NCI-H1048 (cell line): Measurements from ENCODE around the gene HSDL1.

Experiments used
- DNase-seq: peaks from one replicate; lab custom pipeline; 2025; lab: John Stamatoyannopoulos, UW

Gene HSDL1

DNA sequence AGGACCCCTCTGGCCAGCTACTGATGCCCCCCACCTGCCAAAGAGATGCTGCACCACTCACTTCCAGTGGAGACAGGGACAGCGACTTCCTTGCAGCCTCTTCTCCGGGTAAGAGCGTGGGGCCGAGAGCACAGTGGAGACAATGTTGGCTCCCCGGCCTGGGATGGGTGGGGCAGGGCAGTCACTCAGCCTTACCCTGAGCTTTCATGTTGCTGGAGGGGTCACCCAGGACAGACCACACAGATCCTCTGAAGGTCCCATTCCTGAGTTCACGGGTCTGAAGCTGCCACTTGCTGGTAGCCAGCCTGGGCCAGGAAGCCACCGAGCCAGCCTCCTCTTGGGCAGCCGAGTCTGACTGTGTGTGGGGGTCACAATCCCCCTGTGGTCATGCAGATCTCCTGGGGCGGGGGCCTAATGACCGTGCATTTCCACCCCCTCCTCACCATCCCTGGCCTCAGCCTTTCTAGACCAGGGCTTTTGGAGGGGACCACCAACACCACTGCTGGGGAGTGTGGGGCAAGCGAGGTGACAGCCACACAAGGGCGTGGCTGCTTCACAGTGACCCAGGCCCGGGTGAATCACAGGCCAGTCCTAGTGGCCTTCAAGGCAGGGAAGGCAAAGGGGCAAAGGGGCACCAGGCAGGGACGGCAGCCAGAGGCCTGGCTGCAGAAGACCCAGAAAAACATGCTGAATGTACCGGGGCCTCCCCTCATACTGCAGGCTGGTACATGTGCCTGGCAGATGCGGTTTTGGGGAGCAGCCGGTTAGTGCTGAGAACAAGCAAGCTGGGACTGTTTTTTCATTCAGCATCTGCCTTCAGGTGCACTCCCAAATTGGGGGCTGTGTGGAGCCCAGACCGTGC is 31.4 kb upstream of the HSDL1 start:
- no peak for DNase-seq

DNA sequence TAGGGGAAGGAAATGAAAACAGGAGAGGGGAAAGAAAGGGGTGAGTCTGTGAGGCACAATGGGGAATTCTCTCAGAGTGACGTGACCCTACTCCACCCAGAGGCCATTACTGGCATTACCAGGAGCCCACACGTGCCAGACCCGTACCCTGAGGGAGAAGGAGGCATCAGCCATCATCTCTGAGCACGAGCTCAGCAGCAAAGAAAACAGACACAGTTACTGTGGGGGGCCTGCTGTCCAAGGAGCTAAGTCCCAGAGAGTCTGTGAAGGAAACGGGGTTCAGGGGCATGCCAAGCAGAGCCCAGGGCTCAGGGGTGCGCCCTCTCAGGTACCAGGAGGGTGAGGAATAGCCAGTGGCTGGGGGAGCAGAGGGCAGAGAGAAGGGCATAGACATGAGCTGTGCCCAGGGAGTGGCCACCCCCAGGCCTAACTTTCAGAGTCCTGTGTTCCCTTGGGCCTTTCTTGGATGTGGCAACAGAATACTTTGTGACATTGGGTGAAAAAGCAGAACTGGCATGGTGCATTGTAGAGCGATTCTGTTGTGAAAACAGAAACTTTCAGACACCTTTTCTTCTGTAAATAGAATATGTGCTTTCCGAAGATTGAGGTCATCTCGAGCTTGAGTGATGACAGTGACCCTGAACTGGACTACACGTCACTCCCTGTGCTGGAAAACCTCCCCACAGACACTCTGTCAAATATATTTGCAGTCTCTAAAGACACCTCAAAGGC is 30.5 kb upstream of the HSDL1 start:
- no peak for DNase-seq

DNA sequence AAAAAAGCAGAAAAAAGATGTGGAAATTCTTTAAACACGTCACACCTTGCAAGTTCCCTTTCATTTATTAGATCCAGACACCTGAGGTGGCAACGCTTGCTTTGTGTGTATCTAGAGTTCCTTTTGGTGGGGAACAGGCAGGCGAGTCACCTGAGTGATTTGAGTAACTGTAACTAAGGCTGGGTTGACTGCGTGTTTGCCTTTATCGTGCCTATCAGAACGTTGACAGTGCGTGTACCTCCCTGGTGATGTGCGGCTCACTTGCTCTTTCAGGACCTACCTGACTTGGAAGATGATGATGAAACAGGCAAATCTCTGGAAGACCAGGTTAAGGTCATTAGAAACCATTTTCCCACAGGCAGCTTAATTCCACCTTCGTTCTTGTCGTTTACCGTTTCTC is 29.4 kb upstream of the HSDL1 start:
- no peak for DNase-seq

DNA sequence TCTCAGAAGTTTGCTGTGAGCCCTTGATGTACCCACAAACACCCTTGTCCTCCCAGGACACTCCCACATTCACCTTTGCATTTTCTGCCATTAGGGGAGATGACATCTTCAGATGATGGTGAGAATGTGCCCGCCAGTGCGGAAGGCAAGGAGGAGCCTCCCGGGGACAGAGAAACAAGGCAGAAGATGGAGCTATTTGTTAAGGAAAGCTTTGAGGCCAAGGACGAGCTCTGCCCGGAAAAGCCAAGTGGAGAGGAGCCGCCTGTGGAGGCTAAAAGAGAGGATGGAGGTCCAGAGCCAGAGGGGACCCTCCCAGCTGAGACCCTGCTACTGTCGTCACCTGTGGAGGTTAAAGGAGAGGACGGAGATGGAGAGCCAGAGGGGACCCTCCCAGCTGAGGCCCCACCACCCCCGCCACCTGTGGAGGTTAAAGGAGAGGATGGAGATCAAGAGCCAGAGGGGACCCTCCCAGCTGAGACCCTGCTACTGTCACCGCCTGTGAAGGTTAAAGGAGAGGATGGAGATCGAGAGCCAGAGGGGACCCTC is 24.9 kb upstream of the HSDL1 start:
- no peak for DNase-seq

DNA sequence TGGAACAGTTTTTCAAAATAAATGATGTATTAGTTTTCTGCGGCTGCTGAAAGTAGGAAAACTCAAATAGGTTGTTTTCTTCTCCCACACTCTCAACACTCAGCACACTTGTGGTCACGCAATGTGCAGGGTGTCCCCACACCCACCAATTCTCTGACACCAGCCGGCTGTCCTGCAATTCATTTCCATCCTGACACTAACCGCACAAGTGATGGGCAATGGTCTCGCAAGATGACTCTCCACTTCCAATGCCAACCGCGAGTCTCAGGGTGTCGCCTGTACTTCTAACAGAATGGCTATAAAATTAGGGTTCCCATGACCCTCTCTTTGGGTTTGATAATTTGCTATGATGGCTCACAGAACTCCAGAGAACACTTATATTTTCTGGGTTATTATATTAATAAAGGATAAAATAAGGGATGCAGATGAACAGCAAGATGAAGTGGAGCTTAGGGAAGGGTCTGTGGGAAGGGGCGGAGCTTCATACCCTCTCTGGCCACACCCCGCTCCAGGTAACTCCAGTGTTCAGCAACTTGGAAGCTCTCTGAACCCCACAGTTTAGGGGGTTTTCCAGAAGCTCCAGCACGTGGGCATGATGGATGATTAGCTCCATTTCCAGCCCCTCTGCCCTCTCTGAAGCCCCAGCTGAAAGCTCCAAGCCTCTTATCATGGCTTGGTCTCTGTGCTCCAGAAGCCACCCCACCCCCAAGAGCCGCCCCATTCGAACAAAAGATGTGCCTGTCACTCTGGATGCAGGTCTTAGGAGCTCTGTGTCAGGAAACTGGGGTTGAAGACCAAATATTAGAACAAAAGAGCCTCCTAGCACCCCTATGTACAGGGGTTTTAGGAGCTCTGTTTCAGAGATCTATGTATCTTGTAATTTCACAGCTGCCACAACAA is 22.1 kb upstream of the HSDL1 start:
- DNase-seq: no peak

DNA sequence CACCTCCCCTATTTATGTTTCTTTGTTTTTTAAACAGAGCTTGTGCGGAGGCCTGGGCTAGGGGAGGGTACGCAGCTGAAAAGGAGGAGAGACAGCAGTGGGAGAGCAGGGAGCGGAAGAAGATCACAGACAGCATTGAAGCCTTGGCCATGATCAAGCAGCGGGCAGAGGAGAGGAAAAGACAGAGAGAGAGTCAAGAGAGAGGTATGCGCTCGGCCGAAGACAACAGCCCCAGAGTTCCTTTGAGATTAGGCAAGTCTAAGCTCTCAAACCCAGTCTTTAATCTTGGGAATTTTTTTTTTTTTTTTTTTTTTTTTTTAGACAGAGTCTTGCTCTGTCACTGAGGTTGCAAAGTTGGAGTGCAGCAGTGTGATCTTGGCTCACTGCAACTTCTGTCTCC is 20.8 kb upstream of the HSDL1 start:
- no peak for DNase-seq

DNA sequence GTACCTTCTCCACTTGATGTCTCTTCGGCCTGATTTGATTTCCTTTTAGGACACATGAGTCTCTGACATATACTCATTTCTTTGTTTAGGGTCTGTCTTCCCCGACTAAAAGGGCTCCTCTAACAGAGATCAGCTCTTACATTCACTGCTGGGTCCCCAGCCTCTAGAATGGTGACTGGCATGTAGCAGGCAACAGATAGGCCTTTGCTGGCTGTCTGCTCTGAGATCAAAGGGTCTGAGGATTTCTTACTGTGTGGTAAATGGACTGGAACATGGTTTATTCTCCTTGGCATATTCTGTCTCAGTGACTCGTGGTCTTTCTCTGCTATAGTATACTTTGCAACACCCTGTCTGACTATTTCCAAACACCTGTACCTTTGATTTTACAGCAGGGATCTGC is 16.8 kb upstream of the HSDL1 start:
- no peak for DNase-seq

DNA sequence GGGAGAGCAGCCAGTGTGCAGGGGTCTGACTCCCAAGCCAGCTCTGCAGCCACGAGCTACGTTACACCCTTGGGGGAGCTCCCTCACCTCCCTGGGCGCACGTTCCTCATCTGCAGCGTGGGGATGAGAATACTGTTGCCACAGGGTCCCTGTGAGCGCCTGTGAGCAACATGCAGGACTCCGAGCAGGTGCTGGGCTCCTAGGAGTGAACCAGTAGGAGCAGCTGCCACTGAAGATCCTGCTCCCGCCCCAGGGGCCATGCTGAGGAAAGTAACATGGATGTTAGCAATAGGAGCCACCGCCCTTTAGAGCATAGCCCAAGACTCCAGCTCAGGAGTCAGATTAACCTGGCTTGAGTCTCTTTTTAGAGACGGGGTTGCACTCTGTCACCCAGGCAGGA is 16.1 kb upstream of the HSDL1 start:
- DNase-seq: no peak

DNA sequence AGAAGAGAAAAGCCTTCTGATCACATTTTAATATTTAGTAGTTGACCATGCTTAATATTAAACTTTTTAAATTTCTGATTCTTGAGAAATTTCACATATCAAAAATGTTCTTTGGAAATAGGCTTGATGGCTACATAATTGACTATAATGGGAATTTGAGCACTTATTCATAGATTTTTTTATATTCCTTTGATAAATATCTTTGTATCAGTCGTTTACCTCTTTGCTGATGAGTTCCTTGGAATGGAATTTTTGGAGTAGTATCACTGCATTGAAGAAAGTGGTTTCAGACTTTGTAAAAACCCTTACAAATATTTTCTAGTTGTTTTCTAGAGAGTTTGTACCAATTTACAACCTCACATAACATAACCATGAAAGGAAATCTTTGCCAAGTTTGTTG is 14.8 kb upstream of the HSDL1 start:
- no peak for DNase-seq

DNA sequence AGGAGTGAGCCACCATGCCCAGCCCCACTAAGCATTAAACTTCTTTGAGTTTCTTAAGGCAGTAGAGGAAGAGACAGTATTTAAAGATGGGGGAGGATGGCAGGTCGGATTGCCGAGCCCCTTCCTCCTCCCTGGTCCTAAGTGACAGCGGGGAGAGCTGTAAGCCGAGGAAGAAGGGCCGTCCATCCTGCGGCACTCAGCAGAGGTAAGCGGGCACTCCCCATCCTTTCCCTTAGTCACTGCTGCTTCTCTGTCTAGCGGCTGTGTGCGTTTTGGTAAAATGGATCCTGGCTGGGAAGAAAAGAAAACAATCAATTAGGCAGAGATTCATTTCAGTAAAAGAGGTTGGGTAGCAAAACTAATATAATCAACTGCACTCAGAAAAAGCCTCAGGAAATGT is 14.0 kb upstream of the HSDL1 start:
- no peak for DNase-seq

DNA sequence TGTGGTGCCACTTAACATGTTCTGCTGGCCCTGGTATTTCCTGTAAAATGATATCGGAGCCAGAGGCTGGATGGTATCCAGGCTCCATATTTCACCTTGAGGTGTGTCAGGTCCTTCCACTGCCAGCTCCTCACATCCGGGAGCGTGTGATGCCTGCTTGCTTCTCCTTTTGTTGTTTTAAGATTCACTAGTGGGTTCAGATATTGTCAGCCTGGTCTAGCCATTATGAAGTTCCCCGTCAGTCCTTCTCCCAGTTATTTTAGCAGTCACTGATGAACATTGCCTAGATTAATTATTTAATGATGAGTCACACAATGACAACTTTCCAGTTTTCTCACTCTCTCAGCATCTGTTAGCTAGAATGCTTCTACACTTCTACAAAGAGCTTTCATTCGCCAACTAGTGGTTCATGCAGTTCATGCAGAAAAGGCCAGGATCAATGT is 11.4 kb upstream of the HSDL1 start:
- no peak for DNase-seq

DNA sequence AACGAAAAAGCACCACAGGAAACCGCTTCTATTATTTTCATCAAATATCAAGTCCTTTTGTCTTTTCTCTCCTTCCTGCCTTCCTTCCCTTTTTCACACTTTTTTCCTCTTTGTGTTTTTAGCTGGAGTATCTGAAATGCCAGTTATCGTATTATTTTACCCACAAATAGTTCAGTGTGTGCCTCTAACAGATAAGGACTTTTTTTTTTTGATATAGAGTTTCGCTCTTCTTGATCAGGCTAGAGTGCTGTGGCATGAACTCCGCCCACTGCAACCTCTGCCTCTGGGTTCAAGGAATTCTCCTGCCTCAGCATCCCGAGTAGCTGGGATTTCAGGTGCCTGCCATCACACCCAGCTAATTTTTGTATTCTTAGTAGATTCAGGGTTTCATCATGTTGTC is 10.8 kb upstream of the HSDL1 start:
- DNase-seq: no peak

DNA sequence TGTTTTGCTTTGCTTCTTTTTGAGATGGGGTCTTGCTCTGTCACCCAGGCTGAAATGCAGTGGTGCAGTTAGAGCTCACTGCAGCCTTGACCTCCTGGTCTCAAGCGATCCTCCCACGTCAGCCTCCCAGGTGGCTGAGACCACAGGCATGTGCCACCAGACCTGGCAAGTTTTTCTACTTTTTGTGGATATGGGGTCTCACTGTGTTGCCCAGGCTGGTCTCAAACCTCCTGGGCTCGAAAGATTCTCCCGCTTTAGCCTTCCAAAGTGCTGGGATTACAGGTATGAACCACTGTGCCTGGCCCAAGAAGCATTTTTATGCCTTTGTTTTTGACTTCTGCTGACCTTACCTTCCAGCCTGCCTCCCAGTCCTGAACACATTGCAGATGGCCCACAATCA is 10.2 kb upstream of the HSDL1 start:
- DNase-seq: no peak

DNA sequence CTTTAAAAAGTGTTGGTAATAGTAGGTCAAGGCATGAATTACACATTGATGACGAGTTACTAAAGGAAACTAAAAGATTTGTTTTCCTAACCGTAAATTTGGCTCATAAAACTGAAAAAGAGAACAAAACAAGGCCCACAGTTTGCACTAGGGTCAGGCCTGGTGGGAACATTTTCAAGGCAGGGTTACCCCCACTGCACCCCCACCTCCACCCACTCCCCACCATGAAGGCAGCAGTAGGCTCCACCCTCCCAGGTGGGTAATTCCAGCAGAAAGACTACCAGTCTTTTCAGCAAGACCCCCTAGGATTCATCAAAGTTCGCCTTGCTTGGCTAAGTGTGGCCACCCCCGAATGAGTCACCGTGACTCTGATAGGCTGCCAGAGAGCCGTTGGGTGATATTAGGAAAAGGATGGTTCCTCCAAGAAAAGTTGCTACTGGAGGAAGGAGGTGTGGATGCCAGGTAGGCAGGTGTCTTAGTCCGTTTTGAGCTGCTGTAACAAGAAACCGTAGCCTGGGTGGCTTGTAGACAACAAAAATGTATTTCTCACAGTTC is 8.8 kb upstream of the HSDL1 start:
- DNase-seq: no peak

DNA sequence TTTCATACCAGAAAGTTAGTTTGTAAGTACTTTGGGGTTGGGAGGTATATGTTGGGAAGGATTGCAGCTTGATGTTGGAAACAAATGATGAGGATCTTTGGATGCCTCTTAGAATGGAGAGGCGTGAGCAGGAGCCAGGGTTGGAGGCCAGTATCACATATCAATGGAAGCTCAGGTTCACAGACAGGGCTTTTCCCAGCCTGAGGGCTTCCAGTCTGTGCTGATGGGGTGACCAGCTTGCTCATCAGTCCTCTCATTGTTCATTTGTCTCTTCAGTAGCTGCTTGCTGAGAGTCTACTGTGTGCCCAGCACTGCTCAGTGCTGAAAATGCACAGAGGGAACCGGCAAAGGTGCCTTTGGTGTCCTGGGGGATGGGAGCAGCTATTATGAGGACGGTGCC is 5.9 kb upstream of the HSDL1 start:
- DNase-seq: no peak

DNA sequence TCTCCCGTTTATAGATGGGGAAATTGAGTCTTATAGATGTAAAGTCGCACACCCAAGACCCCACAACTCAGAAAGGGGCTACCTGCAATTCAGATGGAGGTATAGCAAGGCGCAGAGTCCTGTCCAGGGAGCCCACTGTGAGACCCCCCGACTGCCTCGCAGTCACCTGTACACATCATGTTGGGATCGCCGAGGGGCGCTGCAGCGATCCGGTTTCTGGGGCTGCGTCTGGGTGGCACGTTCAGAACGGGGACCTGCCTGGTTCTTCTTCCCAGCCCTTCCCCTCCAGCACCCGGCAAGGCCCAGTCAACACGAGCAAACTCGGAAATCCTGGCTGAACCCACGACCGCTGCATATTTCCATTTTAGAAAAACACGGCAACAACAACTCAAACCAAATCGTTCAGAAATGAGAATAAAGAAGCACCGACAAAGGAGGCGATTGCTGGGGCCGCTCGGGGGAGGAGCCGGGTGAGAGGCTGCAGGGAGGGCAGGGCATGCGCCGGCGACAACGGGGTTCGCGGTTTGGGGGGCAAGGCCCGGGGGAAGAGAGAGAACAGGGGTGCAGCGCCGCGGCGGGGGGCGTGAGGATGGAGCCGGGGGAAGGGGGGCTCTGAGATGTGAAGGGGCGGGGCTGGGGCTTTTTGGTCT is 643 bp downstream of the HSDL1 start:
- DNase-seq: no peak

DNA sequence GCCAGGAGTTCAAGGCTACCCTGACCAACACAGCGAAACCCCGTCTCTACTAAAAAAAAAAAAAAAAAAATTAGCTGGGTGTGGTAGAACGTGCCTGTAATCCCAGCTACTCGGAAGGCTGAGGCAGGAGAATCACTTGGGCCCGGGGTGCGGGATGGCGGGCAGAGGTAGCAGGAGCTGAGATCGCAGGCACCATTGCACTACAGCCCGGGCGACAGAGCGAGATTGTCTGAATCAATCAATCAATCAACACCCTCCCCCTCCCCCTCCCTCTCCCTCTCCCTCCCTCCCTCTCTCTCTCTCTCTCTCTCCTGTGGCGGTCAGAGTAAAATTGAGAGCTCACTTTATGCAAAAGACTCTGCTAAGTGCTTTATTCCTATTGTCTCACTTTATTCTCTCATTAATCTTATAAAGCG is 1.2 kb downstream of the HSDL1 start:
- DNase-seq: no peak

DNA sequence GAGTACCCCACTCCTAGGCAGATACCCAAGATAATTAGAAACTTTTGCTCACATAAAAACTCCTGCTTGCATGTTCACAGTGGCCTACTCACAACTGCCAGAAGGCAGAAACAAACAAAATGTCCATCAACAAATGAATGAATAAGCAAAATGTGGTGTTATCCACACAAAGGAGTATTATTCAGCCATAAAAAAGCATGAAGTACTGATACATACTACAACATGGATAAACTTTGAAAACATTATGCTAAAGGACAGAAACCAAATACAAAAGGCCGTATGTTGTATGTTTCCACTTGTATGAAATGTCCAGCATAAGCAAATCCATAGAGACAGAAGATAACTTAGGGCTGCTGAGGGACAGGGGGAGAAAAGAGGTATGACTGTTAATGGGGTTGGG is 1.9 kb downstream of the HSDL1 start:
- DNase-seq: no peak

DNA sequence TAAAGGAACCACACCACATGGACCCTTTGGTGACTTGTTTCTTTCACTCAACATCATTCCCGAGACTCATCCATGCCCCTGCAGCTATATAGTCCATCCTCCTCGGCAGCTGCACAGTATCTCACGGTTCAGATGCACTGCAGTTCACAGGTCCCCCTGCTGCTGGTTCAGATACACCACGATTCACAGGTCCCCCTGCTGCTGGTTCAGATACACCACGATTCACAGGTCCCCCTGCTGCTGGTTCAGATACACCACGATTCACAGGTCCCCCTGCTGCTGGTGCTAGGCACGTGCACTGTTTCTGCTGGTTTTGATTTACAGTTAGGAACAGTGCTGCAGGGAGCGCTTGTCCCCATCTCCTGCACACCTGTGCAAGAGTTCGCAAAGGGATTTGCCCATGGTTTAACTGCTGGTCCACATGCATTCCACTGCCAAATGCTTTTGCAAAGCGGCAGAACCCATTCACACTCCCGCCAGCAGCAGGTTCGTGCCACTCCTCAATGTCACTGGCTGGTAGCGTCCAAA is 3.8 kb downstream of the HSDL1 start:
- no peak for DNase-seq

DNA sequence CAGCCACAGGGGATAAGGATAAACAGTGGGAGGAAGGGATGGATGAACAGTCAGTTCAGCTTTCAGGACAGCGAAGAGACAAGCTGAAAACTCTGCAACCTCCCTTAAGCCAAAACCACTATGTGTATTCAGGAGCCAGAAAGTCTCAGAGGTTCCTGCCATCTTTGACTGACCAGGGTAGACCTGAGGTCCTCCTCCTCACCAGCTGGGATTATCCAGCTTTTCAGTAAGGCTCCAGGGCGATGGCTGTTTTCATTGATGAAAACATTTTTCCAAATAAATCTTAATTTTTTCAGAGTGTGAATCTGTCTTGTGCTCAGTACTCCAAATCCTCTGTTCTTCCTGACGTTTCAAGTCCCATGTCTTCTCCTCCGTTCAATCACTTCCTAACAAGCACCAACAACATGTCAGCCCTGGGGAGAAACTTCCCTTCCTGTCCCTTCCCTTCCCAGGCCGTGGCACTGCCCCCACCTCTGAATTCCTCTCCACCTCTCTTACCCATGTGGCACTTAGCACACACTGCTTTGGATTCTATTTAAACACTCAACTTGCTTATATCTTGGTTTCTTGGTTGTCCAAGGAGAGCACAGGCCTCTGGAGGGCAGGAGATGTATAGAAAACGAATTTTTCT is 5.2 kb downstream of the HSDL1 start:
- no peak for DNase-seq
